AG04449 (cell line): ENCODE data around the gene PCSK2.

Experiments used
- CTCF ChIA-PET: fragments of 350-600 bp; formaldehyde crosslinking; extraction: SDS; loops from one replicate; lab custom pipeline; 2021; ENCODE audit warnings: antibody characterized with exemption; lab: Yijun Ruan, JAX
- POLR2A ChIA-PET: fragments of 400-600, 350-600 bp; formaldehyde crosslinking; extraction: SDS; loops from one replicate; lab custom pipeline; 2020; ENCODE audit warnings: antibody characterized with exemption, inconsistent platforms; lab: Yijun Ruan, JAX
- DNase-seq: peaks from one replicate; pipeline ENCODE4 v3.0.0-alpha.2; 2010; ENCODE audit warnings: low read depth, low spot score
- H3K4me3 ChIP-seq: 2 replicates; pipeline ENCODE4 v1.5.1; 2011; ENCODE audit warnings: low read depth, mild to moderate bottlenecking, control low read depth, low read length
- CTCF ChIP-seq: IDR thresholded peaks from one replicate; pipeline ENCODE4 v1.5.1; 2011; ENCODE audit warnings: mild to moderate bottlenecking, moderate library complexity, low read length, control low read depth, inconsistent platforms; ENCODE audit not compliant: insufficient read depth; ENCODE audit errors: missing control alignments

Gene PCSK2

GRCh38 chr20:17345321-17345720, 118.5 kb downstream of the PCSK2 start:
- POLR2A ChIA-PET = no interaction called here
- no peak for DNase-seq
- no peak overlapping the region for H3K4me3 ChIP-seq
- CTCF ChIA-PET = no interaction called here
- TF ChIP-seq CTCF = no peak

- DNase-seq = no peak
- no peak for TF ChIP-seq CTCF
- POLR2A ChIA-PET = no interaction called here
- CTCF ChIA-PET = no interaction called here
- no peak overlapping the region for H3K4me3 ChIP-seq
Measured at GRCh38 chr20:17350321-17350720, 123.5 kb downstream of the PCSK2 start.

GRCh38 chr20:17357238-17357637, 130.4 kb downstream of the PCSK2 start:
- H3K4me3 ChIP-seq = no peak overlapping the region
- DNase-seq = no peak
- no peak for TF ChIP-seq CTCF
- POLR2A ChIA-PET = no interaction called here
- CTCF ChIA-PET = no interaction called here

- no peak overlapping the region for H3K4me3 ChIP-seq
- no peak for DNase-seq
- TF ChIP-seq CTCF = no peak
- CTCF ChIA-PET = no interaction called here
- POLR2A ChIA-PET = no interaction called here
Measured at GRCh38 chr20:17358854-17359253, 132.0 kb downstream of the PCSK2 start.

GRCh38 chr20:17364681-17365080, 137.8 kb downstream of the PCSK2 start:
- TF ChIP-seq CTCF = no peak
- H3K4me3 ChIP-seq = no peak overlapping the region
- CTCF ChIA-PET = no interaction called here
- POLR2A ChIA-PET = no interaction called here
- no peak for DNase-seq

GRCh38 chr20:17365831-17366230, 139.0 kb downstream of the PCSK2 start:
- ChIA-PET CTCF (no interaction called here), POLR2A (no interaction called here)
- DNase-seq = no peak
- no peak for TF ChIP-seq CTCF
- no peak overlapping the region for H3K4me3 ChIP-seq

- H3K4me3 ChIP-seq = no peak overlapping the region
- DNase-seq = no peak
- CTCF ChIA-PET = interaction anchor here (1.0 kb wide), 1 partner anchor 548 kb away, joined by 3 read pairs; no protein-coding TSS in a partner anchor
- no peak for TF ChIP-seq CTCF
- POLR2A ChIA-PET = no interaction called here
Measured at GRCh38 chr20:17369506-17369905, 142.7 kb downstream of the PCSK2 start.
